ENCODE data around the gene SLN. TPM values are rescaled to one million over a fixed set of nuclear protein-coding genes. Genes with fewer than 3 reads are reported as not detected.

The SLN gene
- total RNA-seq, 1 experiment from 2014 or later = not detected

- TF ChIP-seq, protein P1, sequence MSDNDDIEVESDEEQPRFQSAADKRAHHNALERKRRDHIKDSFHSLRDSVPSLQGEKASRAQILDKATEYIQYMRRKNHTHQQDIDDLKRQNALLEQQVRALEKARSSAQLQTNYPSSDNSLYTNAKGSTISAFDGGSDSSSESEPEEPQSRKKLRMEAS (IDR thresholded peaks at IDR 0.05) = peak; percentile 51
- TF ChIP-seq SRF (IDR thresholded peaks at IDR 0.05; ENCODE audit: low read depth) = peak; percentile 61; the same call in 1 of the 2 replicates
Measured at GRCh38 chr11:107696140-107696539, 15.7 kb downstream of the SLN start (continued).

- Histone ChIP-seq H3K4me3 (replicated peaks in 1 of 2; ENCODE audit: low read depth in 1 of 2, low read length in 2 of 2) (no peak overlapping the region), H3K4me1 (ENCODE audit: control insufficient read depth in 1 of 2, insufficient read depth in 2 of 2, low read length in 2 of 2) (peaks cover 11 to 19% of the 10 kb centered on the region in 2 experiments), H3K79me2 (ENCODE audit: insufficient read depth, low read length) (no peaks in the 10 kb centered on the region), H3K27ac (ENCODE audit: low read depth, low read length) (no peak overlapping the region), H3K9ac (ENCODE audit: low read length) (no peak overlapping the region), H3K36me3 (ENCODE audit: control insufficient read depth in 1 of 2, insufficient read depth in 2 of 2, low read length in 2 of 2) (no peaks in the 10 kb centered on the region), H3K9me2 (ENCODE audit: insufficient read depth) (peaks cover 5% of the 10 kb centered on the region; the same call in 1 of the 2 replicates), H2AFZ (ENCODE audit: low read depth, low read length, poor library complexity, severe bottlenecking) (peak overlapping the region; percentile 97), H3K27me3 (ENCODE audit: insufficient read depth, low read length) (no peaks in the 10 kb centered on the region), H3K9me3 (ENCODE audit: control insufficient read depth in 1 of 2, insufficient read depth in 1 of 2, low read depth in 1 of 2, low read length in 2 of 2) (no peaks in the 10 kb centered on the region; a peak in 1 of 4 replicates), H3K4me2 (ENCODE audit: low read length) (peak overlapping the region; percentile 58), H4K20me1 (ENCODE audit: insufficient read depth) (no peaks in the 10 kb centered on the region)
- no TSS peak for BruUV-seq (replicated peaks)
- ChIA-PET RAD21 (ENCODE audit: low non-redundant PET in 1 of 2, low total read pairs in 2 of 2, uncharacterized antibody in 2 of 2, unreplicated experiment in 2 of 2) (no interaction called here), POLR2A (no interaction called here), CTCF (no interaction called here)
- DNase-seq (ENCODE audit: low read depth, low spot score) (no peak), ATAC-seq (no peak)
- intact Hi-C loops (cut with micrococcal nuclease) = no loop called here
- no peak for TF ChIP-seq JUND (IDR thresholded peaks at IDR 0.05)
- TF ChIP-seq EZH2phosphoT487 (IDR thresholded peaks at IDR 0.05; ENCODE audit: borderline replicate concordance) = no peak
- TF ChIP-seq SP1 (IDR thresholded peaks at IDR 0.05; ENCODE audit: low read depth) = no peak
- TF ChIP-seq, protein P2, sequence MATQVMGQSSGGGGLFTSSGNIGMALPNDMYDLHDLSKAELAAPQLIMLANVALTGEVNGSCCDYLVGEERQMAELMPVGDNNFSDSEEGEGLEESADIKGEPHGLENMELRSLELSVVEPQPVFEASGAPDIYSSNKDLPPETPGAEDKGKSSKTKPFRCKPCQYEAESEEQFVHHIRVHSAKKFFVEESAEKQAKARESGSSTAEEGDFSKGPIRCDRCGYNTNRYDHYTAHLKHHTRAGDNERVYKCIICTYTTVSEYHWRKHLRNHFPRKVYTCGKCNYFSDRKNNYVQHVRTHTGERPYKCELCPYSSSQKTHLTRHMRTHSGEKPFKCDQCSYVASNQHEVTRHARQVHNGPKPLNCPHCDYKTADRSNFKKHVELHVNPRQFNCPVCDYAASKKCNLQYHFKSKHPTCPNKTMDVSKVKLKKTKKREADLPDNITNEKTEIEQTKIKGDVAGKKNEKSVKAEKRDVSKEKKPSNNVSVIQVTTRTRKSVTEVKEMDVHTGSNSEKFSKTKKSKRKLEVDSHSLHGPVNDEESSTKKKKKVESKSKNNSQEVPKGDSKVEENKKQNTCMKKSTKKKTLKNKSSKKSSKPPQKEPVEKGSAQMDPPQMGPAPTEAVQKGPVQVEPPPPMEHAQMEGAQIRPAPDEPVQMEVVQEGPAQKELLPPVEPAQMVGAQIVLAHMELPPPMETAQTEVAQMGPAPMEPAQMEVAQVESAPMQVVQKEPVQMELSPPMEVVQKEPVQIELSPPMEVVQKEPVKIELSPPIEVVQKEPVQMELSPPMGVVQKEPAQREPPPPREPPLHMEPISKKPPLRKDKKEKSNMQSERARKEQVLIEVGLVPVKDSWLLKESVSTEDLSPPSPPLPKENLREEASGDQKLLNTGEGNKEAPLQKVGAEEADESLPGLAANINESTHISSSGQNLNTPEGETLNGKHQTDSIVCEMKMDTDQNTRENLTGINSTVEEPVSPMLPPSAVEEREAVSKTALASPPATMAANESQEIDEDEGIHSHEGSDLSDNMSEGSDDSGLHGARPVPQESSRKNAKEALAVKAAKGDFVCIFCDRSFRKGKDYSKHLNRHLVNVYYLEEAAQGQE (IDR thresholded peaks at IDR 0.05; ENCODE audit: low read depth) = no peak
- TF ChIP-seq RAD21 (IDR thresholded peaks at IDR 0.05; ENCODE audit: low read depth) = no peak
- TF ChIP-seq SRF (IDR thresholded peaks at IDR 0.05; ENCODE audit: low read depth) = no peak
- no peak for TF ChIP-seq ATF3 (IDR thresholded peaks at IDR 0.05)
- no peak for TF ChIP-seq ZFX (IDR thresholded peaks at IDR 0.05)
- TF ChIP-seq, protein P3, sequence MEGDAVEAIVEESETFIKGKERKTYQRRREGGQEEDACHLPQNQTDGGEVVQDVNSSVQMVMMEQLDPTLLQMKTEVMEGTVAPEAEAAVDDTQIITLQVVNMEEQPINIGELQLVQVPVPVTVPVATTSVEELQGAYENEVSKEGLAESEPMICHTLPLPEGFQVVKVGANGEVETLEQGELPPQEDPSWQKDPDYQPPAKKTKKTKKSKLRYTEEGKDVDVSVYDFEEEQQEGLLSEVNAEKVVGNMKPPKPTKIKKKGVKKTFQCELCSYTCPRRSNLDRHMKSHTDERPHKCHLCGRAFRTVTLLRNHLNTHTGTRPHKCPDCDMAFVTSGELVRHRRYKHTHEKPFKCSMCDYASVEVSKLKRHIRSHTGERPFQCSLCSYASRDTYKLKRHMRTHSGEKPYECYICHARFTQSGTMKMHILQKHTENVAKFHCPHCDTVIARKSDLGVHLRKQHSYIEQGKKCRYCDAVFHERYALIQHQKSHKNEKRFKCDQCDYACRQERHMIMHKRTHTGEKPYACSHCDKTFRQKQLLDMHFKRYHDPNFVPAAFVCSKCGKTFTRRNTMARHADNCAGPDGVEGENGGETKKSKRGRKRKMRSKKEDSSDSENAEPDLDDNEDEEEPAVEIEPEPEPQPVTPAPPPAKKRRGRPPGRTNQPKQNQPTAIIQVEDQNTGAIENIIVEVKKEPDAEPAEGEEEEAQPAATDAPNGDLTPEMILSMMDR (IDR thresholded peaks at IDR 0.05 in 2 of 3, conservative IDR thresholded peaks at IDR 0.05 in 1 of 3; ENCODE audit: borderline replicate concordance in 1 of 3, insufficient read depth in 1 of 3, low read depth in 2 of 3, low read length in 2 of 3) = no peak
- TF ChIP-seq ZNF274 (IDR thresholded peaks at IDR 0.05; ENCODE audit: low read depth, low read length) = no peak
- no peak for TF ChIP-seq SIN3A (IDR thresholded peaks at IDR 0.05; ENCODE audit: low read depth)
- no peak for TF ChIP-seq POLR2AphosphoS5 (IDR thresholded peaks at IDR 0.05; ENCODE audit: low read depth, low read length)
- TF ChIP-seq YY1 (IDR thresholded peaks at IDR 0.05; ENCODE audit: extremely low read depth, insufficient replicate concordance, low read depth, low read length) = no peak
- TF ChIP-seq TCF7L2 (IDR thresholded peaks at IDR 0.05; ENCODE audit: borderline replicate concordance, extremely low read depth, insufficient read depth, insufficient read length) = no peak
- TF ChIP-seq POLR2A (IDR thresholded peaks at IDR 0.05; ENCODE audit: borderline replicate concordance, extremely low read depth, insufficient read depth, insufficient read length) = no peak
- TF ChIP-seq FOSL1 (IDR thresholded peaks at IDR 0.05; ENCODE audit: low read depth) = no peak
- TF ChIP-seq, protein P4, sequence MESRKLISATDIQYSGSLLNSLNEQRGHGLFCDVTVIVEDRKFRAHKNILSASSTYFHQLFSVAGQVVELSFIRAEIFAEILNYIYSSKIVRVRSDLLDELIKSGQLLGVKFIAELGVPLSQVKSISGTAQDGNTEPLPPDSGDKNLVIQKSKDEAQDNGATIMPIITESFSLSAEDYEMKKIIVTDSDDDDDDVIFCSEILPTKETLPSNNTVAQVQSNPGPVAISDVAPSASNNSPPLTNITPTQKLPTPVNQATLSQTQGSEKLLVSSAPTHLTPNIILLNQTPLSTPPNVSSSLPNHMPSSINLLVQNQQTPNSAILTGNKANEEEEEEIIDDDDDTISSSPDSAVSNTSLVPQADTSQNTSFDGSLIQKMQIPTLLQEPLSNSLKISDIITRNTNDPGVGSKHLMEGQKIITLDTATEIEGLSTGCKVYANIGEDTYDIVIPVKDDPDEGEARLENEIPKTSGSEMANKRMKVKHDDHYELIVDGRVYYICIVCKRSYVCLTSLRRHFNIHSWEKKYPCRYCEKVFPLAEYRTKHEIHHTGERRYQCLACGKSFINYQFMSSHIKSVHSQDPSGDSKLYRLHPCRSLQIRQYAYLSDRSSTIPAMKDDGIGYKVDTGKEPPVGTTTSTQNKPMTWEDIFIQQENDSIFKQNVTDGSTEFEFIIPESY (IDR thresholded peaks at IDR 0.05; ENCODE audit: extremely low read depth, insufficient replicate concordance, low read length) = no peak
Measured at GRCh38 chr11:107695446-107695845, 16.4 kb downstream of the SLN start.

Measured in HCT116 (cell line).